Activated CD8-positive, alpha-beta memory T cell treated with anti-CD3 and anti-CD28 coated beads, Interleukin-2, amount 50 U/mL, for 24 hours (primary cell): ENCODE results near the gene ACVR1C.

ENCODE experiments used
- DNase-seq: peaks from one replicate; pipeline ENCODE4 v3.0.0-alpha.2; 2020; ENCODE audit errors: extremely low read depth

The ACVR1C gene

DNA sequence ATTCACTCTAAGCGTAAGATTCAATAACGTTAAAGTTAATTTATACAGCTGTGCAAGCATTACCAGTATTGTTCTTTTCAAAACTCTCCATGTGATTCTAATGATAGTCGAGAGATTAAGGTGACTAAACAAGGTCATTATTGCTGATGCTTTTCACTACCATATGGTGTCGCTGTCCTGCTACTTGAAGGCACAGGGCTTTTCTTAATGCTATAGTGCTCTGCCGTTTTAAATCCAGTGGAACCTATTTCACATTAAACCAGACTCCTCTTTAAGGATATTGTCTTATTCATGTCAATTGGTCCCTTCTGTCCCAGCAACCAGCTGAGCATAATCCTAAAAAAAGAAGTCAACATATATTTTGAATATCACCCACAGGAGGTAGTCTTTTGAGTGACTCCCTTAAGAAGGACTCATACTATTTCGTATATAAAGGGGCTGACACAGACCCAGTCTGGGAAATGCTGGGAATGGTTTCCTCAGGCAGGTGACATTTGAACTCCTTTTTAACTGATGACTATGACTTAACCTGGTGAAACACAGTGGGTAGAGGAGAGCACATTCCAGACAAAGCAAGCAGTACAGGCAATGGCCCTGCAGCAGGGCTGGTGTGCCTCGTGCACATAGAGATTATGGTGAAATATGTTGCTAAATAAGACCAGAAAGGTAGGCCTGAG is 130.9 kb downstream of the ACVR1C start:
- DNase-seq = no peak

DNA sequence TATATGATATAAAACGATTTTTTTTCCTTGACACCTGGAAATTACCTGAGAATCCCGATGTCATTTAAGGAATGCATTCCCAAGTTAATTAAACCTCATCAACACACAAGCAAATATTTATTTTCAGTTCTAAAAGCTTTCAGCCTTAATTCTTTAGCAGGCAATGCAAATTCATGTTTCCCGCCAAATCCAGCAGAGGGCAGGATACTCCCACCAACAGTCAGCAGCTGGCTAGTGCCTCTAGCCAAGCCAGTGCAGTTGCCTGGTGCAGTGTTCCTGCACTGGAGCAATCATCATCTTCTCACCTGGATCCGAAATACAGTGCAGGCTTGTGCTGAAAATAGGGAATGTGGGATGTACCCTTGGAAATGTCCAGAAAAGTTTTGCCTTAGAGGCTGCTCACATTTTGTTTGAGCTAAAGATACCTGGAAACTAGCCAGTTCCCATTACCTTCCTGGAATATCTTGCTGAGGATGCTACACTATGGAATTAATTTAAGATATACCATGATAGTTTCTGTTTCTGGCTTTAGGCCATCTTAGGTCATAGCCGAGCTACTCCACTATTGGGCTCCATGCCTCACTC is 136.4 kb downstream of the ACVR1C start:
- DNase-seq = peak; percentile 33

DNA sequence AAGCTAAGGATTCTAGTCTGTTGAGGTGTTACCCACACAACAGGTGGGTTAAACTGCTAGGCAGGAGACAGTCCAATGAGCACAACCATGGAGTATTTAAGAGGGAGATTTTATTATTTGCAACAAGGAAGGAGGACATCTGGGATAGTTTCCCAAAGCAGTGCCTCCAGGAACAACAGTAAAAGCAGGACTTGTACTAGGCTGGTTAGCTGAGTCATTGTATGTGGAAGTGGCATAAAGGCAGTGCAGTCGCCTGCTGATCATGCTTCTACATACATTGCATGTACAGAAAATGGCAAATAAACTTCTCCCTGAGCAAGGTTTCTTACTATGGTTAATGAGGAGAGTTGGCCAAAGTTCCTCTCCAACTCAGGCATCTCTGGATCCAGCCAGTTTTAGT is 138.7 kb downstream of the ACVR1C start:
- no peak for DNase-seq

DNA sequence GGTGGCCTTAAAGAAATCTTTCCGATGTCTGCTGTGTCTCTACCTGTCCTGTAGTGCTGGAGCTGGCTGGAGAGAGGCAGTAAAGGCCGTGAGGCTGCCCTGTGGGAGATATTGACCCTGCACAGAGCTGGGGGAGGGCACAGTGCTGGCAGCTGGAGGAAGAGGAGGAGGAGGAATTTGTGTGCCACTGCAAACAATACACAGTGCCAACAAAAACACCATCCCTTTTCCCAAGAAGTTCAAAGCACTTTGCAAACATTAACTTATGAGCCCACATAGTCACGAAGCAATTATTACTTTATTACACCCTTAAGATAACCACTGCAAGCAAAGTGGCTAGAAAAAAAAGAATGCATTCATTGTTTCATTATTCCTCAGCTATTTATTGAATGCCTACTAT is 139.8 kb downstream of the ACVR1C start:
- no peak for DNase-seq

DNA sequence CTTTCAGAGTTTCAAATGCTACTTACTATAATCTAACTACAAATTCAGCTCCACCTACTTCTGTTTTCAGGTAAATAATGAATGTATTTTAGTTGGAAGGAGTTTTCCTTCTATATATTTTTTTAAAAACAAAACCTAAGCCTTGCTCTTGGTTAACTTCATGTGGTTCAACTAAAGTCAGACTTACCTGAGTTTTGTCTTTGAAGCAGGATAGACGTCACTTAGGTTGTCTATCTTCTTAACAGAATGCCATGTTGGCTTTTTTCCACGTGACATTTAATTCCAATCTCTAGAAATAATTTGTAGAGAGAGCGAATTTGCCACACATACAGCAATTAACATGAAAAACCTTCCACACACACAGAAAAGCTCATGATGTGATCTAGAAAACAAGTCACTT is 140.9 kb downstream of the ACVR1C start:
- no peak for DNase-seq

DNA sequence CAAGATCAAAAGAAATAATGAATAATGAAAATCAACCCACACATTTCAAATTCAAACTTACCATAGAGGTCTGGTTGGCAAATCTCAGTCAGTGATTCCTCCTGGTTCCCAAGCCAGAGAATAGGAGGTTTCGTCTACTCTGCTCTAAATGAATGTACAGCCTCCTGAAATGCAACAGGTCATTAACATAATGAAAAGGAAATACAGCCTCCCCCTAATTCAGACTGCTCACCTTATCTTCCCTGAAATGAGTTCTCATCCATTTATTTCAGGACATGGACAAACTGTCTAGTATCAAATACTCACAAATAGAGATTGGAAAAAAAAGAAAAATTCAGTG is 141.4 kb downstream of the ACVR1C start:
- DNase-seq = no peak

DNA sequence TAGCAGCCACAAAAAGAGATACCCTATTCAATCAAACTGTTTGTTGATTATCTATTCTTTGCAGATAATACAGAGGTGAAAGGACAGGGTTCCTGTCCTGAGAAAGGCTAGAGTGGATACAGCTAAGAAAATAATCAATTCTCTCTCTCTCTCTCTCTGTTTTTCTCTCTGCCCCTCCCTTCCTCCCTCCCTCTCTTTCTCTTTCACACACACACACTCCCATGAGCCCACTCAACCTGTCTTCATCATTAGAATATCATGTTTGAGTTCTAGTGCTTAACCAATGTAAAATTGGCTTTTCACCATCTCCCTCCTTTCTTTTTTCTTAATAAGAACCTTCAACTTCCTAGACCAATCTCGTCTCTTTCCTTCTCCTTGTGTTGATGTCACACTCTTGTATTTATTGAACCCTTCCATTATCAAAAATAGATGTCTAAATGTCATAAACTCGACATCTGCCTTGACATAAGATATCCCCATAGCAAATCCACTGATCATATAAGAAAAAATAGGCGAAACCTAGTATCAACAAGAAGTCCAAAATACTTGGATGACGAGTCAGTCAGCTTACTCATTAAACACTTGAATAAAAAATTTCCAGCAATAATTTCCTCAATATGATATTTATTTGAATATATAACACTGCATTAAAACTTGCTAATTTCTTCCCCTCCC is 141.9 kb downstream of the ACVR1C start:
- DNase-seq = no peak

DNA sequence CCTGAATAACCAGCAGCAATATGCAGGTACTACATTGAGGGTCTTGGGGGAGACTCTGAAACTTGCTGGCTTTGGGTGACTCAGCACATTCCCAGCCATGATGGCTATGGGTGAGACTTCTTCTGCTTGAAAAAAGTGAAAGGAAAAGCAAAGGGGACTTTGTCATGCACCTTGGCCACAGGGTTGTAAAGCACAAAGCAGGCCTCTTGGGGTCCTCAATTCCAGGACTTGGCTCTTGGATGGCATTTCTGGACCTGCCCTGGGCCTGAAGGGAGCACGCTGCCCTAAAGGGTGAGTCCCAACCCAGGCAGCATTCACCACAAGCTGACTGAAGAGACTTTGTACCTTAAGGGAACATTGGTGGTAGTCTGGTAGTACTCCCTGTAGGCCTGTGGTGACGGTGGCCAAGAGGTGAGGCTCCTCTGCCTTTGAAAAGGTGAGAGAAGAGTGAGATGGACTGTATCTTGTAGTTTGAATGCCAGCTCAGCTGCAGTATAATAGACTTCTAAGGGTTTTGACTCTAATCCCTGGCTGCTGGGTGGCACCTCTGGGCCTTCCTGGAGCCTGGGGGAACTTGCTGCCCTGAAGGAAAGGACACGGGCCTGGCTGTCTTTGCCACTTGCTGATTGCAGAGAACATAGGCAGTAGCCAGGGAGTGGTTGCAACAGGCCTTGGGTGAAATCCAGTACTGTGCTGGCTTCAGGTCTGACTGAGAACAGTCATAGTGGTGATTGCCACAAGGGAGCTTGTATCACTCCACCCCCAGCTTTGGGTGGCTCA is 148.3 kb downstream of the ACVR1C start:
- no peak for DNase-seq

DNA sequence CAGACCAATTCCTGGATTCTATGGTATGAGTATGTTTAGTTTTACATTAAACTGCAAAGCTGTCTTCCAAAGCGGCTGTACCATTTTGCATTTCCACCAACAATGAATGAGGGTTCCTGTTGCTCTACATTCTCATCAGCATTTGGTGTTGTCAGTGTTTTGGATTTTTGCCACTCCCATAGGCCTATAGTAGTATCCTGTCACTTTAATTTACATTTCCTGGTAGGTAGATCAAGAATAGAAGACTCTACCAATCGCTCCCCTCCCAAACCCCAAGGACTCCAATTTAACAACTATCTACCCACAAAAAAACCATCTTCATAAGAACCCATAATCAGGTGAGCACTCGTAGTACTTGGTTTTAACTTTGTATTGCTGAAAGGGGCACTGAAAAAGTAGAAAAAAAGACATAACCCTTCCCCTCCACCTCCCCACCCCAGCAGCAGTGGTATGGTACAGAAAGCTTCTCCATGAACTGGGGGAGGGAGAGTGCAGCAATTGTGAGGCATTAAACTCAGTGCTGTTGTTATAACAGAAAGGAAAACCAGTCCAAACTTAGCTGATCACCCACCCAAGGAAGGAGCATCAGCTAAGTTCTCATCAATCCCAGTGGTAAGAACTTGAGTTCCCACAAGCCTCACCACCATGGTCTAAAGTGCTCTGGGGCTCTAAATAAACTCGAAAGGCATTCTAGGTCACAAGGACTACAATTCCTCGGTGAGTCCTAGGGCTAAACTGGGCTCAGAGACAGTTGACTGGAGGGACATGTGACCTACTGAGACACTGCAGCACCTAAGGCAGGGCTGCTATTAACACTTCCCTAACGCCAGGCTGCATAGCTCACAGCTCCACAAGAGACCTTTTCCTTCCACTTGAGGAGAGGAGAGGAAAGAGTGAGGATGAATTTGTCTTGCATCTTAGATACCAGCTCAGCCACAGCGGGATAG is 149.3 kb downstream of the ACVR1C start:
- no peak for DNase-seq

DNA sequence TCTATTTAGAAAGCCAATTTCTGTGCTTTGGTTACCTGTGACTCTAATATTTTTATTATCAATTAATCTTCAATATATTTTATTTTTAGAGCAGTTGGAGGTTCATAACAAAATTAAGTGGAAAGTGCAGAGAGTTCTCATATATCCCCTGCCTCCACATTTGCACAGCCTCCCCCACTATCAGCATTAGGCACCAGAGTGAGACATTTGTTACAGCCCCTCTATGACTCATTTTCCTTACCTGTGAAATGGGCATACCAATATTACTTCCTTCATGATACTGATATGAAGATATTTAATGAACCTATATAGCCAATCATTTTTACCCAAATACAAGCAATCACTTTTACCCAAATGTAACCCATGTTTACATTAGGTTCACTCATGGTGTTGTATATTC is 150.7 kb downstream of the ACVR1C start:
- DNase-seq = no peak

DNA sequence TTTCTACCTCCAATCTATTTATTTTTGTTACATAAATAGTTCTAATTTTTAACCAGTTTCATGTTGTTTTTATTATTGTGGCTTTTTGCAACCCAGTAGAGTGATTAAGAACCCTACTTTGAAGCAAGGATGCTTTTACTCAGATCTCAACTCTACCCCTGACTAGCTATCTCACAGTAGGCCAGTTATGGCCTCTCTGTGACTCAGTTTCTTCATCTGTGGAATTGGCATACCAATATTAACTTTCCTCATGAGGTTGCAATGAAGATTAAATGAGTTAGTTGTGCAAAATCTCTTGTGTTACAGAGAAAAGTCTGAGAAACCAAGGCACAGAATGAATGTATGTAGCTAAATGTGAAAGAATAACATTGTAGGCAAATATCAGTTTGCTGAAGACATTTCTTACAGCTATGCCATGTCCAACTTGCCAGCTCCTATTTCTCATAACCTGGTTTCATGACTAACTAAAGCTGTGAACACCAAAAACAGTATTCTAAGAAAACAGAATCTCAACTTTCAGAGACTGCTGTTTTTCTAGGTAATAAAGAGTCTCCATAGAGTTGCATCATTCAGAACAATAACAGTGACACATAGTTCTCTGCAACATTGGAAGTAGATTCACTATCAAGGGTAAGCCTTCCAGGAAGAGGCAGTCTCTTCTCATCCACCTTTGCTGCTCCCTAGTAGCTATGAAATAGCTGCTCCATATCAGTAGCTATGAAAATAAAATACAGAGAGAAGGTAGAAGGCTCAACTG is 151.5 kb downstream of the ACVR1C start:
- DNase-seq = no peak
